GM18517 (cell line): ENCODE results near the gene GATD1.

Experiments used
- ATAC-seq: cut with Tn5 transposase; IDR thresholded peaks from one replicate; pipeline ENCODE4 v1.9.1; 2021; ENCODE audit warnings: mild to moderate bottlenecking, moderate library complexity; ENCODE audit not compliant: unreplicated experiment

The GATD1 gene

DNA sequence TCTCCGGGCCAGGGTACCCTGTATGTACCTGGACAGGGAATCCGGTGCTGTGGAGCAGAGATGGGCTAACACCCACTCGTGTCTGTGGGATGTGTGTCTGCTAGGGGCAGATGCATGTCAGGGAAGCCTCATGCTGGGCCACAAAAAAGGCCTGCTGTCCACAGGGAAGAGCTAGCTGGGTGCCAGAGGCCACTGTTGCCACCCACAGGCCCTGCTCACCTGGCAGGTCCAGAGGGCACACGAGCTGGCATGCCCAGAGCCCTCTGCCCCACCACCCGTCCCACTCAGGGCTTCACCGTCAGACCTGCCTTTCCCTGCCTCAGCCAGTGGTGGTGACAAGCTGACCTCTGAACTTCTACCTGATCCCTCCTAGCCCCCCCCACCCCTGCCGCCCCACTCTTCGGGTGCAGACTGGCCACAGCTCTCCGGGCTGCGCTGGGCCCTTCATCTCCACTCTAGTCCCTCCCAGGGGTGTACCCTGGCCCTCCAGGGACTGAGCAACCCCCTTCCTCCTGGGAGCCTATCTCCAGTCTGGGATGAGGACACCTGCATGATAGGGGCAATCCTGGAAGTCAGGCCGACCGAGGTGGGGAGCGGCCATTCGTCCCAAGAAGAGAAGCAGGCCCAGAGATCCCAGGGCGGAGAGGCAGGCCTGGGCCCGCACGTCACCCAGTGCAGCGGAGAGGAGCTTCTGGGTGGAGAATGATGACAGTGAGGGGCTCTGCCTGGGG lies 19.4 kb upstream of the GATD1 start:
- ATAC-seq: no peak

DNA sequence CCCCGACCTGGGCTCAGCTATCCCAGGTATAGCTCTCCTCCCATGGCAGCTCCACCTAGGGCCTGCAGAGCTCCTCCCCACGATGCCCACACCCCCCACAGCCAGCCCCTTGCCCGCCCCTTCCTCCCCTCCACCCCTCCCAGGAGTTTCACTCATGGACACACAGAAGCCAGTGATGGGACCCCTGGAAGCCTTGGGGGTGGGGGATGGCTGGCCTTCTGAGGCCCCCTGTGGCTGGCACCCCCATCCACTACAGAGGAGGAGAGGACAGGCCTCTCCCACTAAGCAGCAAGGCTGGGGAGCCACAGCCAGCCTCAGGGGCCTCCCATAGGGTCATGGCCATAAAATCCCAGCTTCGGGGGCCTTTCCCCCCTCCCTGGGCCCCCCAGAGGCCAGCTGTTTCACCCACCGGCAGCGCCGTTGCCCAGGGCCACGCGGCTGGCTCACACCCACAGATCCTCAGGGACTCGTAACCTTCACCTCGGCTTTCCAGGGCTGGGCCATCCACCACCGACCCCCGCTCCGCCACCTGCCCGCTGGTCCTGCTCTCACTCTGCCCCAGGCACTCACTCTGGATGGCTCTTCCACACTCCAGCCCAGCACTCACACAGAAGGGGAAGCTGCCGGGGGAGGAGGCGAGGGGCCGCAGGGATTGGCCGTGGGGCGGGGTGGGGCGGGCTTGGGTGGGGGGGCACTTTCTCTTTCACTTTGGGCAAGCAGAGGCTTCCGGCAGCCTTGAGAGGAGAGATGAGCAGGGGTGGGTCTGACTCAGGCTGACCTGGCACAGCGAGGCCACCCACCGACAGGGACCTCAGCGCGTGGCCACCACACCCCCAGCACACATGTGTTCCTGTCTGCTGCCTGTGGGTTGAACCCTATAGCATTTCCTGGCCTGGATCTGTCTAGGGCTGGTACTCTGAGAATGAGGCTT lies 18.6 kb upstream of the GATD1 start:
- no peak for ATAC-seq

DNA sequence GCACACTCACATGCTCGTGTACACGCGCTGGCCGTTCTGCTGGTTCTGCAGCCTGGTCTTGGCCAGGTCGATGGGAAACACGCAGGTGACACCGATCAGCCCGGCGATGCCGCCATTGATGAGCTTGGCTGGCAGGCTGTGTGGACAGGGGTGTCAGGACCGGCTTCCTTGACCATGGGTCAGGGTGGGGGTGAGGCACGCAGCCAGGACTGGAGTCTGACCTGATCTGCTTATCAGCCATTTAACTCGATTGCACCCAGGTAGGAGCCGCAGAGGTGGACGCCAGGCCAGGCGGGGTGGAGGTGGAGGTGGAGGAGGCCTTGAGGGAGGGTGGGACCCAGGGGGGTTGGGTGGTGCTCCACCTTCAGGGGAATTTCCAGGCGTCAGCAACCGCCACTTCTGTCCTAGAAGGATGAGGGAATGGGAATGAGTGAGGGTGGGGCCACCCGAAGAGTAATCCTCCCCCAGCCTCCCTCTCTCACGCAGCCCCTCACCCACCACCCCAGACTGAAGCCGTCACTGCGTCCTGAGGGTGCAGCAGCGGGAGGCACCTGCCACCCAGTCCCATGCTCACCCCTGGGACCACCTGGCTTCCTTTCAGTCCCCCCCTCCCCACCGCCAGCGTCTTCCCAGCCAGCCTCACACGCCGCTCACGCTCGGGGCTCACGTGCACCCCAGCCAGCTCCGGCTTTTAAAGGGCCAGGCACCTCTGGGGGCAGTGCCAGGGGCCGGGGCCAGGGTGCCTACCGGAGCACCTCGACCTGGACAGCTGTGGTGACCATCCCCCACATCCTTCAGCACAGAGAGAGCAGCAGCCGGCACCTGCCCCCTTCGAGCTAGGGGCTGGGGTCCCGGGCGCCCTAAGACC lies 17.7 kb upstream of the GATD1 start:
- ATAC-seq: no peak

DNA sequence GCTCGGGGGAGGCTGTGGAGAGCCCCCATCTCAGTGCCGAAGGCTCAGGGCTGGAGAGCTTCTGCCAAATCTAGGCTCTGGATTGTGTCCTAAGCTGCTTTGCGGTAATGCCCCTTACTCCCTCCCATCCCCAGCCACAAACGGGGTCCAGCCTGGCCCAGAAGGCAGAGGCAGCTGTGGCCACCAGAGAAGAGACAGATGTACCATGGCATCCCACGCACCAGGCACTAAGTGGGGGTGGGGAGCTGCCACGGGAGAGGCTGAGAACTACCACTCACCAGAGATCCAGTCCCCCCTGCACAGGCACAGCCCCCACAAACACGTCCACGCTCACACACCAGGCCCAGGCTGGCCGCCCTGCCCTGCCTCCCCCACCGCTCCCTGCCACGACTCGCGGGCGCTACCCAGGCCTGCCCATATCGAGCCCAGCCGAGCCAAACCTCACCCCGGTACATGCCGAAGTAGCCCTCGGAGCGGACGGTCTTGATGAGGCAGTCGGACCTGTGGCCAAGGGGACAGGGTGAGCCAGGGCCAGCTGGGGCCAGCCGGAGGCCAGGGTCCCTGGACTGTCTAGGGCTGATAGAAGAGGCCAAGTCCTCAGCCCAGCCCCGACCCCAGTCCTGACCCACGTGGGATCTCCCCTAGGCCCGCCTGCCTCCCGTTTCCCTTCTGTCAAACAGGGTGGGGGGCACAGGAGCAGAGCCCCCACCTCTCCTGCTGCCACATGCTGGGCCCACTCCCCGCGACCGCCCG lies 16.9 kb upstream of the GATD1 start:
- ATAC-seq: no peak

DNA sequence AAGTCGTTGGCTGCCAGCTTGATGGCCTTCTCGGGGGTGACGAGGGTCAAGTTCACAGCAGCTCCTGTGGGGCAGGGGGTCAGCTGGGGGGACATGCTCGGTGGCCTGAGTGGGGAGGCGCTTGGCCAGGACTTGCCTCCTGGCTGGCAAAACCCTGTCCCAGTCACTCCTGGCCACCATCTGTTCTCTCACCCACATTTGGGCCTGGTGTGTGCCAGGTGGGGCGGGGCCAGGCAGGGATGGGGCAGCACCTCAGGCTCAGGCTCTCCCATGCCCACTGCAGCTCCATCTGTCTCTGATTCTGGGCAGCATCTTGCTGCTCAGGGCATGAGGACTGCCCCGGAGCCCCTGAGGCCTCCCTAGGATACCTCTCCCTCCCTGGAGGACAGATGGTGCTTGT lies 16.3 kb upstream of the GATD1 start:
- no peak for ATAC-seq

DNA sequence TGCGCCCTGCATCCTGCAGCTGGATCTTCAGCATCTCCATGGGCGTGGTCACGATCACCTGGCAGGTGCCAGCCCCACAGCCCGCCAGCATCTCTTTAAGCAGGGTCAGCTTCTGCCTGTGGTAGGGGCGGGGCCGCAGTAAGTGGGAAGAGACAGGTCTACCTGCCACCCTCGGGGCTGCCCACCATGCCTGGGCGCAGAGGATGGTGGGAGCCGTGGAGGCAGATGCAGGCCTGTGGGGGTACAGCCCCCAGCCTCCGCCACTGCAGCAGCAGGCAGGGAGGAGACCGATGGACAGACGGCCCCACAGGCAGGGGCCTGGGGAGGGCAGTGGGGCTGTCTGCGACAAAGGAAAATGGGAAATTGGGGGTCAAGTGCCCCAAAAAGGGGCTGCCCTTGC lies 15.6 kb upstream of the GATD1 start:
- ATAC-seq: no peak

DNA sequence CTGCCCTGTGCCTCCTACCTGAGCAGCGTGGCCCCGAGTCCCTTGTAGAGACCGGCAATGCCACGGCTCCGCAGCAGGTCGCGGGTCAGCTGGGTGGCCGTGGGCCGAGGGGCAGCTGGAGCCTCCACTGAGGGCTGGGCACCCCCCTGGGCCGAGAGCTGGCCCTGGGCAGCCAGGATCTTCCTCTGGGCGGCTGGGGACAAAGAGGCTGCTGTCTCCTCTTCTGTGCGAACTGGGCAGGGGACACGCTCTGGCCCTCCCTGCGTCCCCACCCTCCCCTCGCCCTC lies 15.2 kb upstream of the GATD1 start:
- no peak for ATAC-seq

DNA sequence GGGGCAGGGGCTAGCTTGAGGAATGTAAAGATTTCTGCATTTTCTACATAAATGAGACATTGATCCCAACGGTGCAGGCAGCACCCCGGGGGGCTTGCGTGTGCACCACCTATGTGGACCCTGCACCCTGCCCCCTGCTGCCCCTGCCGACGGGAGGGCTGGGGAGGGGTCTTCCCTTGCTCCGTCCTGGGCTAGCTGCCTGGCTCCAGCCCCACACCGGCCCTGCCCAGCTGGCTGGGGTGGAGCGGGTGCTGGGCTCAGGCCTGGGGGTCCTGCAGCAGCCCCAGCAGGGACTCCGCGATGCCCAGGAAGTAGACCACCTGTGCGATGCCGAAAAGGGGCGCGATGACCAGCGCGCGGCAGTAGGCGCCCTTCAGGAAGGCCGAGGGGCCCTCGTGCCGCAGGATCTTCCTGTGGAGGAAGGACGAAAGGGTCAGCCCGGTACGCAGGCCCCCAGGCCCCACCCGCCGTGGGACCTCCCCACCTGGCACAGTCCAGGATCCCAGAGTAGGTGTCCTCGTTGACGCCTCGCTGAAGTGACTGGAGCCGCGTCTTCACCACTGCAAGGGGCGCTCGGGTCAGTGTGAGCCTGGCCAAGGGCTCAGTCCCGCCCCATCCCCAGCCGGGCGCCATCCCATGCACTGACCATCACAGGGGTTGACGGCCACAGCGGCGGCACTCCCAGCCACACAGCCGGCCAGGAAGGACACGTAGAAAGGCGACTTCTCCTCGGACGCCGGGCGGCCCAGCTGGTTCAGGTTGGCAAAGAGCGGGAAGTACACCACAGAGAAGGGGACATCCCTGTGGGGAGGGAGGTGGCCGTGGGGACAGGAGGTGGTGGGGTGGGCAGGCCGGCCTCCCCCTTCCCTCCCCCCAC lies 14.6 kb upstream of the GATD1 start:
- no peak for ATAC-seq

DNA sequence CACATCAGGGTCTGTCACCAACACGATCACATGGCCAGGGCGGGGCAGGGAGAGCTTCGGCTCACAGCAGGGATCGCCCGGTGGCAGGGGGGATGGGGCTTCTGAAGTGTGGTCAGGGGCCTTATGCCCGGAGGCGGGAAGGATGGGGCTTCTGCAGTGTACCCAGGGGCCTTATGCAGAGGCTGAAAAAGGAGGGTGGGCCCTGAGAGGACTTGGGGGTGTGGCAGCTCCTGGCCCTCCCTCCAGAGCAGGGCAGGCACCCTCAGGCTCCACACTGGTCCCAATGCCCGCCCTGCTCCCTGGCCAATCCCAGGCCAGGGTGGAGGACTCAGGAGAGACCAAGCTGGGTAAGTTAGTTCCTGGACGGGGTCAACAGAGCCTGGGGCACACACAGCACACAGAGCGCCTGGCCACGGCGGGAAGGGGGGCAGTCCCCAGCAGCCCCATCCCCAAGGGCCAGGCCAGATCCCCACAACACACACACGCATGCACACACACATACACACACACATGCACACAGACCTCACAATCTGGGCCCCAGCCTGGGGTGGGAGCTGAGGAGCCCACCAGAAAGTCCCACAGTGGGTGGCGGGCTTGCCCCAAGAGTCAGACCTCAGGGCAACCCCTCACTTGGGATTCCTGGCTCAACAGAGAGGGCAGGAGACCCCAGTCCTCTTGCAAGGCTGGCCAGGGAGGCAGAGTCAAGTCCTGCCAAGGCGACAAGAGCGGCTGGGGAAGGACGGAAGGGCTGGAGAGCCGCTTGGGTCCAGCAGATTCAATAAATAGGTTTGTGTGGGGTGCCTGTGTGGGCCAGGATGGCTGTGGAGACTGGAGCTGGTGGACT lies 13.7 kb upstream of the GATD1 start:
- no peak for ATAC-seq

DNA sequence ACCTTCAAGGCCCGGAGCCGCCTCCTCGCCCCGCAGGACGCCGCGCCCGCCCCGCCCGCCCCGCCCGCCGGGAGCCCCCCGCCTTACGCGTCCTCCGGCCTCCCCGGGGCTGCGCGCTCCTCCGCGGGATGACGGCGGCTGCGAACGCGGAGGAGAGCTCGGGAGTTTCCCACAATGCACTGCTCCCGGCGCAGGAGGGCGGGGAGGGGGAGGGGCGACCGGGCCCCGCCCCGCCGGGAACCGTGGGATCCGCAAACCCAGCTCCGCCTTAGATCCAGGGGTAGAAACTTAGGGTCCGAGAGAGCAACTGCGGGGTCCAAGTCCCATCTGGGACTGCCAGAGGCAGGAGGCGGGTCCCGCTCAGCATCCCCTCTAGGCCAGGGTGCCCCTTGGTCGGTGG lies 12.7 kb upstream of the GATD1 start, which contains the start of gene CEND1:
Gene CEND1, minus strand, starts transcription at position 148 of the 400 bp plus-strand sequence. CDS start 1,514 bp downstream, outside the sequence.
- ATAC-seq: no peak

DNA sequence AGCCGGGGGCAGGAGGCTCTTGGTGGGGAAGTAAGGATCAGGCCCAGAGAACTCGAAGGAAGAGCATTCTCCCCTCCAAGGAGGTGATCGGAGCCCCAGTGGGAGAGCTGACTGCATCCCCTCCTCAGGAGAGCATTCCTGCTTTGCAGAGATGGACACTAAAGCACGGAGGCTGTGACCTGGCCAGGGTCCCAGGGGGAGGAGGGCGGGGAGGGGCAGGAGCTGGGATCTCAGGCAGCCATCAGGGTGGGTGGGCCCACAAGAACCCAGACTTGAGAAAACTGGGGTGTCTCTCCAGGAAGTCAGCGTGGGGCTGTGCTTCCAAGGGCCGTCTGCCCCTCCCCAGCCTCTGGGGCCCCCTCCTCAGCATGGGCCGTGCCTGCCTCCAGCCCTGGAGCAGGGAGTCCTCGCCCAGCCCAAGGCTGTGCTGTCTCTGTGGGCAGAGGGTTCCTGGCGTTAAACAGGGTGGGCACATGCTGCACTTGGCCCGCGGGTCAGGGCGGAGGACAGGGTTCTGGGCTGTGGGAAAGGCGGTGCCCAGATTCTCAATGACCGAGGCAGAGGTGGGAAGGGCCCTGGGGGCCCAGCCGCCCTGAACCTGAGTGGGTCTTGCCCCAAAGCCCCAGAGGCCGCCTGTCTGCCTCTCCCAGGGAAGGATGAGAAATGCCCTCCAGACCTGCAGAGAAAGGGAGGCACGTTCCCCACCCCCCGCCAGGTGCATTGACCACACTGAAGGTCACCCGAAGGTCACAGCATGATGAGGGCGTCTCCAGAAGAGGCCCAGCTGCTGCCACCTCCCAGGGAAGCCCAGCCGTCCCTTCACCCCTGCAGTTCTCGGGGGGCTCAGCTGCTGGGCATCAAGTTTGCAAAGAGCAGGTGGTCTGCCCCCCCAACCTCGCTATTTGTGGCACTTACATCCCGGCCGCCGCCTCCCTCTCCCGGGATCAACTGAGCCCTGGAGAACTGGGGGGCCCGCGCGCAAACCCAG lies 12.0 kb upstream of the GATD1 start:
- no peak for ATAC-seq

DNA sequence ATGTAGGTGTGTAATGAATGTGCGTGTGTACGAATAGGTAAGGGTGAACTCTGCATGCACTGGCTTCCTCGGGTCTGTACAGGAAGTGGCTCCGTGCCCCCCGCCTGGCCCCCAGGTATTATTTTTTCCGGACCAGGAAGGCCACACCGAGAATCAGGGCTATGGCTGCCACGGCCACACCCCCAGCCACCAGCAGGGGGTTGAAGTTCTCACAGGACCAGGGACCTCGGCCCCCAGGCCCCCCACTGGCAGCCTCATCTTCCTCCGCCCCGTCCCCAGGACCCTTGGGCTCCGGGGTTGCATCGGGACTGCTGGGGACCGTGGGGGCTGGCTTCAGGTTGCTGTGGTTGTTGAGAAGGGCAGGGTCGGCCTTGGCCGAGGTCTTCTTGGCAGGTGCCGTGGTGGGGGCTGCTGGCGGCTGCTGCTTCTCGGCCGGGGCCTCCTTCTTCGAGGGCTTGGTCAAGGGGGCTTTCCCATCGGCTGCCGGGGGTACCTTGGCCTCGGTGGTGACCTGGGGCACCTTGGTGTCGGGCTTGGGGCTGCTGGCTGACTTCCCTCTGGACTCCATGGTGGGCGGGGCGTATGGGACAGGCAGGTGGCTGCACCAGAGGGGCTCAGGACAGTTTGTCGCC lies 10.8 kb upstream of the GATD1 start:
- ATAC-seq: no peak

DNA sequence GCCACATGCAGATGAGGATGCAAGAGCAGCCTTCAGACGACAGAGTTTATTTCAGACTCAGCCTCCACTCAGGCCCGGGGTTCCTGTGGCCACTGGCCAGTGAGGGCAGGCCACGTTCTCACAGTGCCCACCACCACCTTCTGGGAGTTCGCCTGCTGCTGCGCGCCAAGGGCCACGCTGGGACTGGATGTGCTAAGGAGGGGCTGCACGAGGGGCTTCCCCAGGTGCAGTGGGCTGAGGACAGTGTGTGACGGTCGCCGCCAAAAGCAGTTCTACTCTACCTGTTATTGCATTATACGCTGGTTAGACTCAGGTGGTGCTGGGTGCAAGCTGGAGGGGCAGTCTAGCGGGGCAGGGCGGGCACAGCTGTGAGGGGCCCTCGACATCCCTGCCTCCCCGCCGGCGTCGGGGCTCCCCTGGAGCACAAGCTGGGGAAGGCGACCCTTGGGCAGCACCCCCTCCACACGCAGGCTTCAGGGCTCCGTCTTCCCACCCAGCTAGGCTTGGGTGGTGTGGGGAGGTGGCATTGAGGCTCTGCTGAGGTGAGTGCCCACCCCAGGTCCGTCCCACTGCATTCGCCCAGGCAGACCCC lies 9.9 kb upstream of the GATD1 start:
- no peak for ATAC-seq

DNA sequence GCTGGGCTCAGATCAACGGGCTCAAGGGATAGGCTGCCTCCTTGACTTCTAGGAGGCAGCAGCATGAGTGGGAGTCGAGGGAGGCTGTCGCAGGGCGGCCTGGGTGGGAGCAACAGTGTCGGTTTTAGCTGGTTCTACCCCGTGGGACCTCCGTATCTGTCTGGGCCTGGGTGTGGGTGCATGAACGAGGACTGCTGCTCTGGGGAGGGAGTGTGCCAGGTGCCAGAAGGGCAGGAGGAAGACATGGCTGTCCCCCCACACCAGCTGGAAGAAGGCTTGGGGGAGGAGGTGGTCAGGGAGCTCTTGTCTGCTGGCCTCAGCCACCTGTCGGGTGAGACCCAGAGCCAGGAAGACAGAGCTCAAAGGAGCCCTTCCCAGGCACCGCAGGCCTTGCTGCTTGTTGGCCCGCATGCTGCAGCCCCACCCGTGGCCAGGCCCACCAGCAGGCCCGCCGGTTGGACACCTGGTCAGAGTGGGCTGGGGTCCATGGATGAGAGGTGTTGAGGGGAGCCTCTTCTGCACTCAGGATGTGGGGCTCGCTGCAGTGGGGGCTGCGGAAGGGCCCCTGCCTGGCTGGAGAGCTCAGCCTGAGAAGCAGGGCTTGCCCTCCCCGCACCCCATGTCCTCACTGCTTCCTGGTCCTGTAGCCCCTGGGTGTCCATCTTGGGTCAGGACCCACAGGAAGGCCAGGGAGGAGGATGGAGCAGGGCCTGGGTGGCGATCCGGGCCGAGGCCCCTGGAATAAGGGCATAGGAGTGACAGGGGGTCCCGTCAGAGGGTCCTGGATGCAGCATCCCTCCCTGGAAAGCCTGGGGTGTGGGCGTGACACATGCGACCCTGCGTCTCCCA lies 9.2 kb upstream of the GATD1 start:
- no peak for ATAC-seq

DNA sequence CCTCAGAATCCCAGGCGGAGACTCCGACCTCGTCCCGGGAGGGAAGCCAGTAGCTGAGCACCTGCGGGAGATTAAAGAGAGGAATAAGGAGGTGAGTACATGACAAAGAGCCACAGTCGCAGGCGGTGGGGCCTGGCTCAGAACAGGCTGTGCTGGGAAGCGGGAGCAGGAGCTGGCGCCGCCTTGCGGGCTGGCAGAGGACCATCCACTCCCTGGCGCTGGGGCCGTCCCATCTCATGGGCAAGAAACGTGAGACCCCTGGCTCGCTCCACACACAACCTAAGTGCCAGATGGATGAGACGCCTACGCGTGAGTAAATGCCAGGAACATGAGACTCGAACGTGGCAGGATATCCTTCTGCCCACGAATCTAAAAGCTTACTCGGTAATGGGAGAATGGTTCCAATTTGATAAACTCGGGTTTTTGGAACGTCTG lies 6.3 kb upstream of the GATD1 start:
- ATAC-seq: no peak
